Activated CD8-positive, alpha-beta T cell treated with anti-CD3 and anti-CD28 coated beads for 36 hours (primary cell): Measurements from ENCODE around the gene TAS2R5. TPM values are rescaled to one million over a fixed set of nuclear protein-coding genes. Genes with fewer than 3 reads are reported as not detected.
A peak's percentile ranks its signal among the peaks of the same experiment; 100 is the strongest.
"Not testable (repeated sequence)": the region's sequence is repeated elsewhere in the genome, so short reads cannot be mapped to it uniquely, and the experiment has no call there.

Source experiments
- ATAC-seq: fragments of 200-7000 bp; cut with Tn5 transposase; one replicate; pipeline ENCODE4 v1.10.0; 2021; ENCODE audit warnings: mild to moderate bottlenecking, moderate library complexity
- CTCF ChIA-PET: fragments of 350-600 bp; sonication (Branson Sonifier 250); formaldehyde crosslinking; loops from one replicate; lab custom pipeline; 2021; ENCODE audit warnings: antibody characterized with exemption; lab: Charles Lee
- POLR2A ChIA-PET: fragments of 350-600 bp; sonication (Branson Sonifier 250); formaldehyde crosslinking; loops from one replicate; lab custom pipeline; 2021; ENCODE audit warnings: antibody characterized with exemption; lab: Charles Lee
- DNase-seq: peaks from one replicate; pipeline ENCODE4 v3.0.0-alpha.2; 2020
- H3K27ac Mint-ChIP-seq: one replicate; pipeline ENCODE4 v1.8.0; 2021; ENCODE audit warnings: mild to moderate bottlenecking, mixed read lengths
- H3K27me3 Mint-ChIP-seq: one replicate; pipeline ENCODE4 v1.8.0; 2021; ENCODE audit warnings: mixed read lengths
- H3K36me3 Mint-ChIP-seq: one replicate; pipeline ENCODE4 v1.8.0; 2021; ENCODE audit warnings: low read depth, mixed read lengths
- H3K4me1 Mint-ChIP-seq: one replicate; pipeline ENCODE4 v1.8.0; 2021; ENCODE audit warnings: low read depth, mixed read lengths
- H3K4me3 Mint-ChIP-seq: one replicate; pipeline ENCODE4 v1.8.0; 2021; ENCODE audit warnings: mild to moderate bottlenecking, moderate library complexity, mixed read lengths
- H3K9me3 Mint-ChIP-seq: one replicate; pipeline ENCODE4 v1.8.0; 2021; ENCODE audit warnings: mixed read lengths
- CTCF ChIP-seq: fragments of 200-600 bp; IDR thresholded peaks from one replicate; pipeline ENCODE4 v1.8.0; 2022; ENCODE audit warnings: antibody characterized with exemption, mild to moderate bottlenecking
- intact Hi-C: fragments of 100-400 bp; cut with micrococcal nuclease; formaldehyde crosslinking; loops from one replicate; pipeline ENCODE4 v1.10.0; 2022
- total RNA-seq, 2 experiments: library from RNA; stranded (reverse); gene quantifications; one replicate each; pipeline ENCODE4 v1.2.3, GENCODE V29; 2021

The TAS2R5 gene
- total RNA-seq, 2 experiments from 2014 or later, result 0.83 to 1.8 TPM

GRCh38 chr7:141785706-141786552 lies 4.1 kb upstream of the TAS2R5 start:
- intact Hi-C loops, result no loop called here
- peak; percentile 83 for TF ChIP-seq CTCF
- no peak overlapping the region for H3K27ac Mint-ChIP-seq
- no peak overlapping the region for H3K4me3 Mint-ChIP-seq
- ATAC-seq (peak; percentile 64), DNase-seq (peak; percentile 33)
- peaks cover 10% of the 10 kb centered on the region for H3K36me3 Mint-ChIP-seq
- H3K9me3 Mint-ChIP-seq, result no peaks in the 10 kb centered on the region
- POLR2A ChIA-PET, result interaction anchor here (0.5 kb wide), 1 partner anchor 976 kb away, joined by 3 read pairs; no protein-coding TSS in a partner anchor
- CTCF ChIA-PET, result interaction anchor here (0.6 to 2.5 kb wide), 20 partner anchors 9 to 358 kb away, joined by 3 to 14 read pairs (median 4); partner anchors contain the start of genes TAS2R4 and WEE2
- H3K4me1 Mint-ChIP-seq, result no peaks in the 10 kb centered on the region
- H3K27me3 Mint-ChIP-seq, result no peaks in the 10 kb centered on the region

- CTCF ChIA-PET, result interaction anchor here (1.5 kb wide), 1 partner anchor 27 kb away, joined by 3 read pairs; no protein-coding TSS in a partner anchor
- H3K27me3 Mint-ChIP-seq, result no peaks in the 10 kb centered on the region
- H3K27ac Mint-ChIP-seq, result no peak overlapping the region
- DNase-seq (no peak), ATAC-seq (no peak)
- peaks cover 13% of the 10 kb centered on the region for H3K36me3 Mint-ChIP-seq
- intact Hi-C loops, result no loop called here
- H3K4me3 Mint-ChIP-seq, result no peak overlapping the region
- TF ChIP-seq CTCF, result no peak
- H3K4me1 Mint-ChIP-seq, result no peaks in the 10 kb centered on the region
- POLR2A ChIA-PET, result no interaction called here
- H3K9me3 Mint-ChIP-seq, result no peaks in the 10 kb centered on the region
These were observed 1.7 kb upstream of the TAS2R5 start for GRCh38 chr7:141788296-141788695.

- H3K9me3 Mint-ChIP-seq, result no peaks in the 10 kb centered on the region
- ChIA-PET CTCF (no interaction called here), POLR2A (no interaction called here)
- no peak for ATAC-seq
- DNase-seq, result no peak
- TF ChIP-seq CTCF, result no peak
- intact Hi-C loops, result no loop called here
- H3K27me3 Mint-ChIP-seq, result no peaks in the 10 kb centered on the region
- H3K4me3 Mint-ChIP-seq, result no peak overlapping the region
- no peak overlapping the region for H3K27ac Mint-ChIP-seq
- H3K36me3 Mint-ChIP-seq, result peaks cover 11% of the 10 kb centered on the region
- no peaks in the 10 kb centered on the region for H3K4me1 Mint-ChIP-seq
These were observed 2.5 kb downstream of the TAS2R5 start for GRCh38 chr7:141792526-141792925.

- no peak overlapping the region for H3K4me3 Mint-ChIP-seq
- ATAC-seq, result no peak
- peaks cover 45% of the 10 kb centered on the region for H3K9me3 Mint-ChIP-seq
- peaks cover 29% of the 10 kb centered on the region for H3K36me3 Mint-ChIP-seq
- TF ChIP-seq CTCF, result no peak
- H3K27ac Mint-ChIP-seq, result no peak overlapping the region
- CTCF ChIA-PET, result no interaction called here
- H3K4me1 Mint-ChIP-seq, result no peaks in the 10 kb centered on the region
- intact Hi-C loops, result no loop called here
- no peaks in the 10 kb centered on the region for H3K27me3 Mint-ChIP-seq
- no peak for DNase-seq
- POLR2A ChIA-PET, result no interaction called here
These were observed 30.1 kb downstream of the TAS2R5 start for GRCh38 chr7:141820067-141820466.

GRCh38 chr7:141822432-141822831 lies 32.4 kb downstream of the TAS2R5 start:
- CTCF ChIA-PET, DNase-seq, H3K27ac Mint-ChIP-seq, intact Hi-C loops, H3K4me3 Mint-ChIP-seq, H3K4me1 Mint-ChIP-seq, ATAC-seq, POLR2A ChIA-PET, H3K27me3 Mint-ChIP-seq: not testable (repeated sequence)
- peaks cover 40% of the 10 kb centered on the region for H3K9me3 Mint-ChIP-seq
- H3K36me3 Mint-ChIP-seq, result peaks cover 31% of the 10 kb centered on the region
